Bronchial epithelial cell (primary cell): ENCODE measurements around the gene CMYA5. TPM values are rescaled to one million over a fixed set of nuclear protein-coding genes. Genes with fewer than 3 reads are reported as not detected.
A peak's percentile ranks its signal among the peaks of the same experiment; 100 is the strongest.

Experiments used
- DNase-seq: peaks from one replicate; pipeline ENCODE4 v3.0.0-alpha.2; 2010; ENCODE audit warnings: low read depth
- FAIRE-seq: peaks from 2 replicates; lab custom pipeline; 2011; peaks lifted over from hg19 to GRCh38; lab: Jason Lieb, UNC
- H3K27me3 ChIP-seq: 2 replicates; pipeline ENCODE4 v1.5.1; 2011; ENCODE audit warnings: low read length; ENCODE audit not compliant: control insufficient read depth, insufficient read depth
- H3K36me3 ChIP-seq: 2 replicates; pipeline ENCODE4 v1.5.1; 2011; ENCODE audit warnings: low read length; ENCODE audit not compliant: control insufficient read depth, insufficient read depth
- H3K4me3 ChIP-seq: 2 replicates; pipeline ENCODE4 v1.5.1; 2011; ENCODE audit warnings: mild to moderate bottlenecking, low read depth, low read length, control low read depth
- total RNA-seq: library from RNA; depleted of rRNA; stranded (reverse); fragments of >200 nt; gene quantifications from 2 replicates; pipeline ENCODE4 v1.2.1, GENCODE V29; 2014
- TF ChIP-seq, protein P1 (sequence below): IDR thresholded peaks from 2 replicates; pipeline ENCODE4 v1.5.1; 2011; ENCODE audit warnings: mild to moderate bottlenecking, moderate library complexity, low read length, control low read depth, inconsistent platforms; ENCODE audit not compliant: insufficient read depth, severe bottlenecking

The CMYA5 gene
- total RNA-seq, 1 donor from 2014 or later: 0.26 TPM

DNA sequence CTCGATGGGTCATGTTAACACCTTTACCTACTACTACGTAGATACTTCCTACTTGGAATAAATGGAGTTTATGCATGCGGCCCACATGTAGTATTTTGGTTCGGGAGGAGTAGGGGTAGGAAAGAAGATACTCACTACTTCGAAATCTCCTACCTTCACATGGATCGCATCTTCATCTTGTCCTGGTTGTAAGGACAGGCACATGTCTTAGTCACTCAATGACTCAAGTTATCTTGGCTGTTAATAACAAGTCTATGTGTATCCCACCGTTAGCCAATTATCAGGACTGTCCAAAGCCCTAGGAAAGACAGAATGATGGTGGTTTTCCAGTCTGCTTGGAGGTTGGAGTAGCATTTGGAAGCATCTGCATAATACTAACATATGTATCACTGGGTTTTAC, 24.1 kb downstream of the CMYA5 start:
- FAIRE-seq: peak; percentile 47
- DNase-seq: no peak
- Histone ChIP-seq H3K4me3 (no peak overlapping the region), H3K27me3 (no peaks in the 10 kb centered on the region), H3K36me3 (no peaks in the 10 kb centered on the region)
- TF ChIP-seq, protein P1, sequence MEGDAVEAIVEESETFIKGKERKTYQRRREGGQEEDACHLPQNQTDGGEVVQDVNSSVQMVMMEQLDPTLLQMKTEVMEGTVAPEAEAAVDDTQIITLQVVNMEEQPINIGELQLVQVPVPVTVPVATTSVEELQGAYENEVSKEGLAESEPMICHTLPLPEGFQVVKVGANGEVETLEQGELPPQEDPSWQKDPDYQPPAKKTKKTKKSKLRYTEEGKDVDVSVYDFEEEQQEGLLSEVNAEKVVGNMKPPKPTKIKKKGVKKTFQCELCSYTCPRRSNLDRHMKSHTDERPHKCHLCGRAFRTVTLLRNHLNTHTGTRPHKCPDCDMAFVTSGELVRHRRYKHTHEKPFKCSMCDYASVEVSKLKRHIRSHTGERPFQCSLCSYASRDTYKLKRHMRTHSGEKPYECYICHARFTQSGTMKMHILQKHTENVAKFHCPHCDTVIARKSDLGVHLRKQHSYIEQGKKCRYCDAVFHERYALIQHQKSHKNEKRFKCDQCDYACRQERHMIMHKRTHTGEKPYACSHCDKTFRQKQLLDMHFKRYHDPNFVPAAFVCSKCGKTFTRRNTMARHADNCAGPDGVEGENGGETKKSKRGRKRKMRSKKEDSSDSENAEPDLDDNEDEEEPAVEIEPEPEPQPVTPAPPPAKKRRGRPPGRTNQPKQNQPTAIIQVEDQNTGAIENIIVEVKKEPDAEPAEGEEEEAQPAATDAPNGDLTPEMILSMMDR: no peak

DNA sequence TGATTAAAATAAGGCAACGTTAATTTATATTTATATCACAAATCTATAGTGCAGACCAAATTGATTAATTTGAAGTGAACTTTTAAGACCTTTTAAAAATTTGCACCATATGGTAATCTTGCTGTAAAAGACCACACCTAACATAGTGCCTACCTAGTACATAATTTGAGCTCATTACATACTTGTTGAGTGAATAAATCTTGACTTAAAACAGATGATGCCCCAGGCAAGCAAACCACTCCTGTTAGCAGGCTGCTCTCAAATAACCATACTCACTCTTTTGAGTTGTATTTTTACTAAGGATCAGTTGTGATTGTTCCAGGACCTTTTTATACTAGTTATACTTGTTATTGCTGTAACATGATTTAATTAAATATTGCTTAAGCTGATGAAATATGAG, 27.2 kb downstream of the CMYA5 start:
- Histone ChIP-seq H3K36me3 (no peaks in the 10 kb centered on the region), H3K27me3 (no peaks in the 10 kb centered on the region), H3K4me3 (no peak overlapping the region)
- DNase-seq (peak; percentile 23), FAIRE-seq (no peak)
- TF ChIP-seq, protein P1: no peak

DNA sequence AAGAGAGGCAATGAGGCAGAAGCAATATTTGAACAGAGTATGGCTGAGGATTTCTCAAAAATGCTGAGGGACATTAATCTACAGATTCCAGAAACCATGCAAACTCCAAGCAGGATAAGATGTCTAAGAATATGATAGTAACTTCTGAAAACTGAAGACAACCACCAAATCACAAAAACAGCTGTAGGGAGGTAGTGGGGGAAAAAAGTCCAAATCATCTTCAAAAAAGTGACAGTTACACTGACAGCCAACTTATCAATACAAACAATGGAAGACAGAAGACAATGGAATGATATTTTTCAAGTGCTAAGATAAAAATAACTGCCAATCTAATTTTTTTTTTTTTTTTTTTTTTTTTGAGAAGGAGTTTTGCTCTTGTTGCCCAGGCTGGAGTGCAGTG, 30.5 kb downstream of the CMYA5 start:
- H3K4me3 ChIP-seq: no peak overlapping the region
- FAIRE-seq (no peak), DNase-seq (no peak)
- no peaks in the 10 kb centered on the region for H3K36me3 ChIP-seq
- H3K27me3 ChIP-seq: no peaks in the 10 kb centered on the region
- TF ChIP-seq, protein P1: no peak

DNA sequence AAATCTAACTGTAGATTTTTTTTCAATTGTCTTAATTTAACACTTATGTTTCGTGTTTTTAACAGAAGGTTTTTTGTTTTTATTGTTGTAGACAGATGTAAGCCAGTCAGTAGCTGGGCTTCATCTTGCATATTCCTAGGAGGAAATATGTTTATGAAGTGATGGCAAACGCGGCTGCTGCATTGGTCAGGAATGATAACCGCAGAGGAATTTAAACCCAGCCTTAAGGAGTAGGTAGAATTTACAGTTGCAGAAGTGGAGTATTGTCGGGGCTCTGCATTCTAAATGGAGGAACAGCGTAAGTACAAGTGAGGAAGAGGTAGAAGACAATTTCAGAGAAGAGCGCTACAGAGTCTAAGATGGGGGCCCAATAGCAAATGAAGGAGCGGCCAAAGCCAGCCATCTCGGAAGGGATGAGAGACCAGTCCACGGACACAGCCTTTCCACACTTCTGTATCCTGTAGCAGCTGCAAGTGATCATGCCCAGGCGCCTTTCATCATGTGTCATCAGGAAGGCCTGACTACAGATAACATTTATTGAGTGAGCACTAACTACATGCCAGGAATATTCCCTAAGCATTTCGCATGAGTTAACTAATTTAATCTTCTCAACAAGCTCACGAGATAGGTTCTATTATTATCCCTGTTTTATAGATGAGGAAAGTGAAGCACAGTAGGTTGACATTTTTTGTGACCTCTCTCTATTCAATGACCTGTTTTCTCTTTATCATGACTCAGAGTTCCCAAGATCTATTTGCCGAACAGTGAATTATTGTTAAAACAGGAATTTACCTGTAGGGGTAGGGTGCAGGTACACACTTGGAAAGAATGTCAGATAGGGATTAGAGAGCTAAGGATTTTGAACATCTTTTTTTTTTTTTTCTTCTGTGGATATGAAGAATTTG, 38.1 kb downstream of the CMYA5 start:
- H3K4me3 ChIP-seq: no peak overlapping the region
- H3K36me3 ChIP-seq: no peaks in the 10 kb centered on the region
- H3K27me3 ChIP-seq: no peaks in the 10 kb centered on the region
- FAIRE-seq (no peak), DNase-seq (peak; percentile 6)
- TF ChIP-seq, protein P1: no peak

DNA sequence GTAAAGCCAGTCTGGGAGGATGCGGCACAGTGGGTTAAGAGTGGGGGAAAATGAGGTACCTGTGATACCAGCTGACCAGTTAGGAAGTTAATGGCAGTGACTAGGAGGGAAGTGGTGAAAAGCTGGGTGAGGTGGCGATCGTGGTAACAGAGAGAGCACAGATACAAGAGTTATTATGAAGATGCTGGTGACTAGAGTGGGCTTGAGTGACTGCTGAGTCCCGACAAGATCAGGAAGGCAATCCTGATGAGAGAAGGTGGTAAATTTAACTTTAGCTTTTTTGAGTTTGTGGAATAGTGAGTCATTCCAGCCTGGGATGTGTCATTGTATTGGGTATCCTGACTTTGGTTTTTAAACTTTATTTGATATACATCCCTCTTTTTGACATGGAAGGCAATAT, 38.8 kb downstream of the CMYA5 start:
- DNase-seq: peak; percentile 21
- H3K36me3 ChIP-seq: no peaks in the 10 kb centered on the region
- TF ChIP-seq, protein P1: no peak
- no peak for FAIRE-seq
- no peak overlapping the region for H3K4me3 ChIP-seq
- no peaks in the 10 kb centered on the region for H3K27me3 ChIP-seq
